ENCODE measurements around the gene MOB3B.

DNA sequence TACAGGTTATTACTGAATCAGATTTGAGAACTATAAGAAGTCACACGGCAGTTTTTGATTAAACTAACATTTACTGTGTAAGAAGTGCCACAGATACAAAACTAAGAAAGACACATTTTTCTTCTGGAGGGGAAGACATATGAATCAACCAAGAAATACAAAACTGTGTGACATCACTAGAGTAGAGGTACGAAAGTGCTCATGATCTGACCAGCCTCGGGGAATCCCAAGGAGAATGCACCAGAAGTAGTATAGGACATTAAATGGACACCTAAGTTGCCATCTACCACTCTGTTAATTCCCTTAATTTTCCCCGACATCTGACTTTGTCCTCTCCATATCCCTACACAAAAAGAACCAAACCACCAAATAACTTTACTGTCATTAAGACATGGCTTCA, 10.8 kb downstream of the MOB3B start:
- TF ChIP-seq, protein P1, sequence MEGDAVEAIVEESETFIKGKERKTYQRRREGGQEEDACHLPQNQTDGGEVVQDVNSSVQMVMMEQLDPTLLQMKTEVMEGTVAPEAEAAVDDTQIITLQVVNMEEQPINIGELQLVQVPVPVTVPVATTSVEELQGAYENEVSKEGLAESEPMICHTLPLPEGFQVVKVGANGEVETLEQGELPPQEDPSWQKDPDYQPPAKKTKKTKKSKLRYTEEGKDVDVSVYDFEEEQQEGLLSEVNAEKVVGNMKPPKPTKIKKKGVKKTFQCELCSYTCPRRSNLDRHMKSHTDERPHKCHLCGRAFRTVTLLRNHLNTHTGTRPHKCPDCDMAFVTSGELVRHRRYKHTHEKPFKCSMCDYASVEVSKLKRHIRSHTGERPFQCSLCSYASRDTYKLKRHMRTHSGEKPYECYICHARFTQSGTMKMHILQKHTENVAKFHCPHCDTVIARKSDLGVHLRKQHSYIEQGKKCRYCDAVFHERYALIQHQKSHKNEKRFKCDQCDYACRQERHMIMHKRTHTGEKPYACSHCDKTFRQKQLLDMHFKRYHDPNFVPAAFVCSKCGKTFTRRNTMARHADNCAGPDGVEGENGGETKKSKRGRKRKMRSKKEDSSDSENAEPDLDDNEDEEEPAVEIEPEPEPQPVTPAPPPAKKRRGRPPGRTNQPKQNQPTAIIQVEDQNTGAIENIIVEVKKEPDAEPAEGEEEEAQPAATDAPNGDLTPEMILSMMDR (conservative IDR thresholded peaks at IDR 0.05; ENCODE audit: low read depth, low read length), result no peak
- no peak for TF ChIP-seq EZH2 (IDR thresholded peaks at IDR 0.05; ENCODE audit: borderline replicate concordance, low read depth, low read length, poor library complexity, severe bottlenecking)
